SHP77 (cell line): Measurements from ENCODE around the gene TMEM91.
A peak's percentile ranks its signal among the peaks of the same experiment; 100 is the strongest.

Experiments
- DNase-seq, 2 experiments: peaks; one replicate each; lab custom pipeline; 2025; lab: John Stamatoyannopoulos, UW

Gene TMEM91

GRCh38 chr19:41411100-41411967 is 35.0 kb downstream of the TMEM91 start:
- no peak for DNase-seq

- no peak for DNase-seq
These were observed 35.6 kb downstream of the TMEM91 start for GRCh38 chr19:41411968-41412265.

- DNase-seq = no peak
These were observed 36.6 kb downstream of the TMEM91 start for GRCh38 chr19:41412953-41413352.

GRCh38 chr19:41413947-41414346 is 37.6 kb downstream of the TMEM91 start:
- DNase-seq = no peak

GRCh38 chr19:41414461-41414860 is 38.1 kb downstream of the TMEM91 start:
- DNase-seq = no peak

GRCh38 chr19:41415154-41415571 is 38.8 kb downstream of the TMEM91 start:
- DNase-seq = peak; percentile 90 to 91

GRCh38 chr19:41416194-41416674 is 39.9 kb downstream of the TMEM91 start:
- DNase-seq = no peak

- no peak for DNase-seq
These were observed 44.0 kb downstream of the TMEM91 start for GRCh38 chr19:41420101-41420880.

GRCh38 chr19:41421314-41421713 is 45.0 kb downstream of the TMEM91 start:
- peak in 1 of 2 experiments; percentile 55 for DNase-seq

- DNase-seq = no peak
These were observed 45.6 kb downstream of the TMEM91 start for GRCh38 chr19:41421973-41422372.

- DNase-seq = no peak
These were observed 46.1 kb downstream of the TMEM91 start for GRCh38 chr19:41422456-41422855.

- DNase-seq = no peak
These were observed 46.6 kb downstream of the TMEM91 start for GRCh38 chr19:41422955-41423354.

GRCh38 chr19:41424335-41425173 is 48.2 kb downstream of the TMEM91 start:
- no peak for DNase-seq

GRCh38 chr19:41425174-41426115 is 49.1 kb downstream of the TMEM91 start:
- no peak for DNase-seq

- no peak for DNase-seq
These were observed 49.9 kb downstream of the TMEM91 start for GRCh38 chr19:41426116-41426841.

- DNase-seq = peak; percentile 72 to 88
These were observed 50.8 kb downstream of the TMEM91 start, which contains the start of gene B3GNT8 for GRCh38 chr19:41426952-41427646. Gene B3GNT8, minus strand, starts transcription at chr19:41427374. Its CDS starts 596 bp downstream, at chr19:41426778.

GRCh38 chr19:41427647-41428480 is 51.5 kb downstream of the TMEM91 start:
- DNase-seq = peak; percentile 21 to 41

- DNase-seq = no peak
These were observed 52.1 kb downstream of the TMEM91 start for GRCh38 chr19:41428481-41428859.

- DNase-seq = no peak
These were observed 54.6 kb downstream of the TMEM91 start for GRCh38 chr19:41430922-41431321.
